LHCN-M2 (cell line): ENCODE measurements around the gene EEF2K. TPM values are rescaled to one million over a fixed set of nuclear protein-coding genes. Genes with fewer than 3 reads are reported as not detected.
"Not testable (repeated sequence)": the region's sequence is repeated elsewhere in the genome, so short reads cannot be mapped to it uniquely, and the experiment has no call there.

Experiments used
- DNase-seq: peaks from one replicate; pipeline ENCODE4 v3.0.0-alpha.2; 2012; ENCODE audit warnings: low read depth
- total RNA-seq: library from RNA; depleted of rRNA; stranded (reverse); fragments of >200 nt; gene quantifications from 2 replicates; pipeline ENCODE4 v1.2.3, GENCODE V29; 2014

Gene EEF2K
- total RNA-seq, 1 experiment from 2014 or later = 16.1 TPM

DNA sequence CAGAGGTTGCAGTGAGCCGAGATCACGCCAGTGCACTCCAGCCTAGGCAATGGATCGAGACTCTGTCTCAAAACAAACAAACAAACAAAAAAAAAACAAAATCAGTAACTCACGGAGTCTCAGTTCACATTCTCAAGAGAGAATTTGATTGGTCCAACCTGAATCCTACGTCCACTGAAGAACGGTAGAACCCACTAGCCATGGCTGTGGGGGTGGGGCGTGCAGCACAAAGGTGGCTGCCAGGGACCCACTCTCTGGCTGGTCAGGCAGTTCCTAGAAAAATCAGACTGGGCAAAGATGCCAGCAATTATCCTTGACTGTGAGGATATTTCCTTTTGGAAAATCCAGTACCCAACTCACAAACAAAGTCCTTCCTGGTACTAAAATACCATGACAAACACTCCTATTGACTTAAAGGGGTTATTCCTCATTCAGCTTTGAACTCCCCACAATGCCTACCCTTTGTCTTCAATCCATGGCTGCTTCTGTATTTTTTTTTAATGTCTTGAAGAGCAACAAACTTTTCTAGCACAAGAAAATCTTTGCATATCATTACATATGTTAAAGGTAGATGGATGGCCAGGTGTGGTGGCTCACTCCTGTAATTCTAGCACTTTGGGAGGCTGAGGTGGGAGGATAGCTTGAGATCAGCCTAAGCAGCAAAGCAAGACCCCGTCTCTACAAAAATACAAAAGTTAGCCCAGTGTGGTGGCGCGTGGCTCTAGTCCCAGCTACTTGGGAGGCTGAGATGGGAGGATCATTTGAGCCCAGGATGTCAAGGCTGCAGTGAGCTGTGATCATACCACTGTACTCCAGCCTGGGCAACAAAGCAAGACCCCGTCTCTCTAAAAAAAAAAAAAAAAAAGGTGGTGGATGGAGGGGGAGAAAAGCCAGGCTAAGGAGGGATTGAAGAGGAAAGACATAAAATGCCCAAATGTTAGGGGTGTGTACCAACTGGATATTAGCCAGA, 87.3 kb downstream of the EEF2K start:
- no peak for DNase-seq

GRCh38 chr16:22296225-22297113, 90.4 kb downstream of the EEF2K start:
- no peak for DNase-seq

DNA sequence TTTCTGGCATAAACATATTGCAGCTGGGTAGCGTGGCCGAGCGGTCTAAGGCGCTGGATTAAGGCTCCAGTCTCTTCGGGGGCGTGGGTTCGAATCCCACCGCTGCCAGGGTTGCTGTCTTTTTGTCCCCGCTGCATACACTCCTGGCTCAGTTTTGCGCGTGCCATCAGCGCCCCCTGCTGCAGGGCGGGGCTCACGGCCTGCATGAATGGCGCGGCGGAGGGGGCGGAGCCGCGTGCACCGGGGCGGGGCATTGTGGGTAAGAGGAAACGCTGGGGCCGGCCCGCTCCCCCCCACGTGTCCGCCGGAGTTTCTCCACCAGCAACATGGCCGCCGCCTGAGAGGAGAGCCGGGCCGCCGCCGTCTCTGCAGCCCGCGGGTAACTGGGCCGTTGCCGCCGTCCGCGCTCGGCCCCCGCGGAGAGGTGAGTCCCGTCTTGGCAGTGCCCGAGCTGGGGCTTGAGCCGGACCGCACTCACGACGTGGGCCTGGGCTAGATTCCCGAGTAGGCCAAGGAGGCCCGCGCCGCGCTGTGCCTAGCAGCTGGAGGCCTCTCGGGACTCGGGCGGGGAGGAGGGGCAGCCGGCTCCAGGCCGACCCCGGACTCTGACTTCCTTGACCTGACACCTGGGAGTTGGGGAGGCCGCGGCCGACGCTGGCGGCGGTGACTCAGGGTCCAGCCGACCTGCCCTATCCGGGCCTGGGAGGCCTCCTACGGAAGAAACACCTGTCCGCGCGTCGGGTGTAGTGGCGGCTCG, 91.2 kb downstream of the EEF2K start, which contains the start of gene POLR3E:
POLR3E (plus strand) TSS at position 296 of the 757 bp plus-strand sequence. CDS start 5,560 bp downstream, outside the sequence.
- DNase-seq = peak; percentile 97

DNA sequence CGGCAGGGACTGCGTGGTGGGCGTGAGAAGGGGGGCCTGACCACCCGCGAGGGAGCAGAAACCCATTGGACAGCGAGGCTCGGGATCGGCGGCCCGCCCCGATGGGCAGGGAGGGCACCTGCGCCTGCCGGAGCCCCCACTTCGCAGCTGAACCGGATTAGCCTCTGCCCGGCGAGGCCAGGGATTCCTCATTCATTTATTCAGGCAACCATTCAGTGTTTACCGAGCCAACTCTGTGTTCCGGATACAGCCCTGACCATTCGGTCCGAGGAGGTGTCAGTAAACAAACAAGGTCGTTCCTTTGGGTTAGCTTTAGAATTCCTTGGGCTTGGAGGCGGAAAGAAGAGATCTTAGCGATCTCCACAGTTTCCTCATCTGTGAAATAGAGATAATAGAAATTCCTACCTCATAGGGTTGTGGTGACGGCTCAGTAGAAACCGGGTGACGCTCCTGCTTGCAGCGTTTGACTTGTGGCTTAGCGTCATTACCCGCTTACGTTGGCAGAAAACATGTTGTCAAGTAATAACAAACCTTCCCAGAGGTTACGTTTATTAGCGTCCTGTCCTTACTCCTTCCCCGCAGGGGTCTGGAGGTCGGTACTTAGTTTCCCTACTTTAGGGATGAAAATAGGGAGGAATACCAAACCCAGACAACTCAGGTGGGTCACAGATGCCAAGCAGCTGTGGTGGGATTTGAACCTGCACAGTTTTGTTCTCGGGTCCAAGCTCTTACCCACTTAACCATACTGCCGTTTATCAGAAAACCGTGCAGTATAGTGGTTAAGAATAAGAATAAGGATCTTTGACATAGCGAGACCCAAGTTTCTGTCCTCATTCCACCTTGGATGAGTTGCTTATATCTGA, 92.0 kb downstream of the EEF2K start:
- peak; percentile 96 for DNase-seq

DNA sequence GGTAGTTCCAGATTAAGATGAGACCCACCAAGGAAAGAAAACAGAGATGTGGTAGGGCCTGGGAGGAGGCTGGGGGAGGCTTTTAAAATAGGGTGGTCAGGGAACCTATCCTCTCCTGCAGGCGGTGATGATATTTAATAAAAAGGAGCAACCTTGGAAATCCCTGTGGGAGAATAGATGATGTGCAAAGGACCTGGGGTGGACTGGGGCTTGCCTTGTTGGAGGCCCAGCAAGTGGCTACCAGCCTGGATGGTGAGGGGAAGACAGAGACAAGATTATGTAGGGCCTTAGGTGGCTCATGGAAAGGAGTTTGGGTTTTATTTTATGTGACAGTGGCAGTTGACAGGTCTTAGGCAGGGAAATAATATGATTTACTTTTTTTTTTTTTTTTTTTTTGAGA, 93.0 kb downstream of the EEF2K start:
- no peak for DNase-seq

DNA sequence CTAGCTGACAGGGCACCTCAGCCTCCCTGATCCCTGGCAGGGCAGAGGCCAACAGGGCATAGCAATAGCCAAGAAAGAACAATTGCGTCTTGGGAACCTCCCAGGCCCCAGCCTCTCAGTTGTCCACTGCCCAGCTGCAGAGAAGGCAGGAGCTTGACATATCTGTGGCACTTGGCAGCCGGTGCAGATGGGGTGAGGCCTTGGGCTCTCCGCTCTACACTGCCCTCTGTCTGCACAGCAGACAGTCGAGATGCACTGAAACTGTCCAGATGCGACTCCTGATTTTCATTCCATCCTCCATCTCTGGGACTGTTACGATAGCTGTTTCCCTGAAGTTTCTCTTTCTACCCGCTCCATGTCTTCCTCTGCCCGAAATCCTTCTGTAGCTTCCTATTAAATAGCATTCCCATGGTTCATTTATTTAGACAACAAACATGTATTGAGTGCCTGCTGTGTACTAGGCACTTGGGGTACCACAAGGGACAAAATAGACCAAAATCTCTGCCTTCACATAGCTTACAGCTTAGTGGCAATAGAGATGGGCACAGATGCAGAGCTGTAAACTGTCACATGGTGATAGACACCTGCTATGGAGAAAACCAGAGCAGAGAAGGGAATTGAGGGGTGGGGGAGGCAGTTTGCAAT, 94.5 kb downstream of the EEF2K start:
- peak; percentile 68 for DNase-seq

- not testable (repeated sequence) for DNase-seq
Observed at GRCh38 chr16:22301423-22301822, 95.3 kb downstream of the EEF2K start.

DNA sequence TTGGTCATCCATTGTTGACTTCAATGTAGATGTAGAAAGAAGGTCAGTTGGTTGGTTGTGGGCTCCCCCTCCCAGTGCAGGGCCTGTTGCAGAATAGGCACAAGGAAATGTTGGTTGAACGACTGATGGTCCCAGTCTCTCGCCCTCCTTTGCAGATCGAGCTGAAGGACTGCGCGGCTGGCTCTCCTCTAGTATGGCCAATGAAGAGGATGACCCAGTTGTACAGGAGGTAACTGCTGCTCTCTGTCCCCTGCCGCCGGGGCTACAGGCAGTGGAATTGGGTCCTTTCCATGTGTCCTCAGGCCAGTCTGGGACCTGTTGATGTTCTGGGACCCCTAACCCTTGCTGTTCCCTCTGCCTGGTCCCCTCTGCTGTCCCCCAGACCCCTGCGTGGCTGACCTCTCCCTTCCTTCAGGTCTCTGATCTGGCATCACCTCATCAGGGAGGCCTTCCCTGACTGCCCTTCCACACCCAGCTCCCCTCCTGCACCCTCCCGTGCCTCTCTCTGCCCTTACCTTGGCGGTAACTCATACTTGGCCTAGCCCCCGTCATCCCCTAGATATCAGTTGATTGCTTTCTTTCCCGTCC, 96.8 kb downstream of the EEF2K start:
- no peak for DNase-seq

- no peak for DNase-seq
Observed at GRCh38 chr16:22304411-22304810, 98.3 kb downstream of the EEF2K start.

DNA sequence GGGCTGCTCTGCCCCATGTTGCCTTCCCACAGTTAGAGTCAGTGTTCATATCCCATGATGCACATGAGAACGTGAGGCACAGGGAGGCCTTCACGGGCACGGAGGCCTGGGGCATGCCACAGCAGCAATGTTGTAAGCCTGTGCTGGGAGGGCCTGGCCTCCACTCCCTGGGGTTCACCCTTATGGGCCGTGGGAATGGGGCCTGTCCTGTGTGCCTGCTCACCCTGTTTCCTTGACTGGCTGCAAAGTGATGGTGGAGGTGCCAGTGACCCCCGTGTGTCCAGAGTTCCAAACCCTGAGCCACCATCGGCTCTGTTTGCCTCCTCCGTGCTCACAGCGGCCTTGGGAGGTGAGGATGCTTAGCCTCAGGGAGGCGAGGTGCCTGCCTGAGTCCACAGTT, 100.7 kb downstream of the EEF2K start:
- DNase-seq = no peak

DNA sequence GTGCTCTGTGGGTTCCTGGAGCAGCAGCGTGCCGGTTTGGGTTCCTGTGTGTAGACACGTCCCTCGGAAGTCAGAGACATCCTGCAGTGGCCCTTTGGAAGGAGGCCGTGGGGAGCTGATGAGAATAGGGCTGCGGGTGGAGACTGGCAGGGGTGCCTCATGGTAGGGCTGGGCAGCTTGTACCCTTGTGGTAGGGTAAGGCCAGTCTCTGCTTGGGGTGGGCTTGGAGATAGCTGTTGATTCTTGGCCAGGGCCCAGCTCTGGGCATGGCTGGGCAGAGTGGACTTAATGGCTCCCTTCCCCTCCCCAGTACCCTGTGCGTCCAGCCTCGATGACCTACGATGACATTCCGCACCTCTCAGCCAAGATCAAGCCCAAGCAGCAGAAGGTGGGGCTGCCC, 101.8 kb downstream of the EEF2K start:
- DNase-seq = no peak

- no peak for DNase-seq
Observed at GRCh38 chr16:22308824-22309520, 102.9 kb downstream of the EEF2K start.

DNA sequence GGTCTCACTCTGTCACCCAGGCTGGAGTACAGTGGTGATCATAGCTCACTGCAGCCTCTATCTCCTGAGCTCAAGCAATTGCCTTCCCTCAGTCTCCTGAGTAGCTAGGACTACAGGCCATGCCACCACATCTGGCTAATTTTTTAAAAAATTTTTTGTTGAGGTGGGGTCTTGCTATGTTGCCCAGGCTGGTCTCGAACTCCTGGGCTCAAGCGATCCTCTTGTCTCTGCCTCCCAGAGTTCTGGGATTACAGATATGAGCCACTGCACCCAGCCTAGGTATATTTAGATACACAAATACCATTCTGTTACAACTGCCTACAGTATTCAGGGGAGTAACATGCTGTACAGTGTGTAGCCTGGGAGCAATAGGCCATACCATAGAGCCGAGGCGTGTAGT, 105.4 kb downstream of the EEF2K start:
- DNase-seq = no peak

GRCh38 chr16:22312897-22313781, 107.1 kb downstream of the EEF2K start:
- no peak for DNase-seq

- DNase-seq = no peak
Observed at GRCh38 chr16:22313876-22314470, 107.9 kb downstream of the EEF2K start.

DNA sequence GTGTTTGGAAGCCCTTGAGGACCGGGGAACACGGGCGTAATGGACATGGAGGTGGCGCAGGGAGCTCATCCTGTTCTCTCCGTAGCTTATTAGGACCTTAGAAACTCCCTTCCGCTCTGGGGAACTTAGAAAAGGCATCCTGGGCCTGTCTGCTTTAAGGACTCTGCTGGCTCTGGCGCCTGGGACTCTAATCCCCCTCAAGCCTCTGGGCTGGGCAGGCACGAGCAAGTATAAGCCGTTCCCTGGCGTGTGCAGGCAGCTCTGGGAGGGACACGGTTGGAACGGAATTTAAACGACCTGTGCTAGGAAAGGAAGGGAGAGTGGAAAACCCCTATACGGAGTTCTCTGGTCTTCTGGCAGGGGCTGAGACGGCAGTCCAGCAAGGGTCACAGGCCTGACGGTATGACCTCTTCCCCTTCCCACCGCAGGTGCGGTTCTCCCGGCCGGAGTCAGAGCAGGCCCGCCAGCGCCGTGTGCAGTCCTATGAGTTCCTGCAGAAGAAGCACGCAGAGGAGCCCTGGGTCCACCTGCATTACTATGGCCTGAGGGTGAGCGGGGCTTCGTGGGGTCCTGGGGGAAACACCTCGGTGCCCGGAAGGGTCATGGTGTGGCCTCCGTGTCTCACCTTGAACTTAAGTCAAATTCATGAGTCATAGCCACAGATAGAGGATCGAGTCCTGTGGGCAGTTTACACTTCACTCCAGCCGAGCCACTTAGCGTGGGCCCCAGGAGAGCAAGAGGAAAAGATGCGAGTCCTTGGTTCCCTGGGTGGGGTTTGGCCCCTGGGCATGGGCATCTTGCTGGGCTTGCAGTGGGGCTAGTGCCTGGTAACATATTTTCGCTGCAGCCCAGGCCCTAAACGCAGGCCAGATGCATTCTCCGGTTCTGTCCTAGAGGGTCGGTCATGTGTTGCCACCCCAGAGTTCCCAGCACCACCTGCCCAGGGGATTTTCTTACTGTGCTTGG, 108.9 kb downstream of the EEF2K start:
- no peak for DNase-seq
